ENCODE measurements around the gene ZDHHC4.
"Not testable (repeated sequence)": the region's sequence is repeated elsewhere in the genome, so short reads cannot be mapped to it uniquely, and the experiment has no call there.

The ZDHHC4 gene

GRCh38 chr7:6634971-6635370 lies 57.7 kb downstream of the ZDHHC4 start:
- DNase-seq (ENCODE audit: low read depth in 3 of 3): not testable (repeated sequence)

- DNase-seq (ENCODE audit: low read depth in 3 of 3): peak; percentile 34 to 53 (median 41)
Measured at GRCh38 chr7:6636741-6637543, 59.7 kb downstream of the ZDHHC4 start, which contains the start of gene ZNF316. TSS of gene ZNF316 (plus strand) at chr7:6637318. CDS start at chr7:6642410, 5,092 bp downstream.

GRCh38 chr7:6637544-6638229 lies 60.4 kb downstream of the ZDHHC4 start:
- DNase-seq (ENCODE audit: low read depth in 3 of 3): peak in 2 of 3 experiments; percentile 17 to 34

All from stimulated activated CD4-positive, alpha-beta T cell treated with anti-CD3 and anti-CD28 coated beads, TNF-alpha, amount 100 ng/mL, for 4 hours (primary cell).